Measurements from ENCODE around the gene KPNA2.

- TF ChIP-seq POLR2AphosphoS5 (IDR thresholded peaks at IDR 0.05) (no peak), CTCF (IDR thresholded peaks at IDR 0.05; ENCODE audit: poor library complexity, severe bottlenecking) (no peak), TAF1 (IDR thresholded peaks at IDR 0.05; ENCODE audit: low read depth) (no peak), EZH2 (IDR thresholded peaks at IDR 0.05; ENCODE audit: borderline replicate concordance, insufficient read depth, low read length, poor library complexity, severe bottlenecking) (no peak), MXI1 (conservative IDR thresholded peaks at IDR 0.05; ENCODE audit: poor library complexity, severe bottlenecking) (no peak), RAD21 (conservative IDR thresholded peaks at IDR 0.05) (no peak)
Measured at GRCh38 chr17:68033636-68034451, 1.7 kb upstream of the KPNA2 start.
